Transverse colon (tissue), 4 donors: Measurements from ENCODE around the gene TMEM222. TPM values are rescaled to one million over a fixed set of nuclear protein-coding genes. Genes with fewer than 3 reads are reported as not detected.

Source experiments
- DNase-seq: peaks from one replicate; pipeline ENCODE4 v3.0.0-alpha.2; 2019
- H3K27ac ChIP-seq, 4 donors: fragments of 200-600 bp; sonication (generic); 2 replicates each; pipeline ENCODE4 v1.5.1; 2016 to 2018; ENCODE audit warnings: inconsistent platforms in 4 of 4
- H3K27me3 ChIP-seq: fragments of 200-600 bp; sonication (generic); 2 replicates; pipeline ENCODE4 v1.5.1; 2017; ENCODE audit warnings: inconsistent platforms
- H3K36me3 ChIP-seq, 4 donors: fragments of 200-600 bp; sonication (generic); 2 replicates each; pipeline ENCODE4 v1.5.1; 2017 to 2019; ENCODE audit warnings: inconsistent platforms in 4 of 4
- H3K4me1 ChIP-seq, 4 donors: fragments of 200-600 bp; sonication (generic); 2 replicates each; pipeline ENCODE4 v1.5.1; 2017 to 2020; ENCODE audit warnings: inconsistent platforms in 4 of 4
- H3K4me3 ChIP-seq, 4 donors: fragments of 200-600 bp; sonication (generic); 1 replicate in 1 of 4; 2 replicates in 3 of 4; pipeline versions ENCODE4 v1.5.1 to v1.6.1; 2017 to 2019; ENCODE audit warnings: inconsistent platforms in 4 of 4
- H3K9me3 ChIP-seq, 2 donors: fragments of 200-600 bp; sonication (generic); 2 replicates each; pipeline ENCODE4 v1.5.1; 2017 to 2019; ENCODE audit warnings: inconsistent platforms in 2 of 2
- EP300 ChIP-seq: sonication (generic); formaldehyde crosslinking; IDR thresholded peaks from one replicate; pipeline ENCODE4 v1.6.1; 2017; ENCODE audit warnings: antibody characterized with exemption, low read depth
- POLR2A ChIP-seq: fragments of 450-650 bp; IDR thresholded peaks from one replicate; pipeline ENCODE4 v1.6.1; 2016; ENCODE audit warnings: antibody characterized with exemption, mild to moderate bottlenecking, moderate library complexity
- POLR2AphosphoS5 ChIP-seq, 3 donors: sonication (generic); formaldehyde crosslinking; IDR thresholded peaks; one replicate each; pipeline ENCODE4 v1.6.1; 2016; ENCODE audit warnings: antibody characterized with exemption in 3 of 3
- WGBS, 2 donors: methylation state at CpG; one replicate each; pipeline ENCODE4 v1.1.5; 2018; ENCODE audit warnings: low coverage in 1 of 2; 5-methylcytosine and 5-hydroxymethylcytosine counted together
- in situ Hi-C, 4 donors: fragments of 200-750 bp; cut with MboI; loops; one replicate each; pipeline versions ENCODE4 v1.15.0 to v1.15.1; 2017; ENCODE audit warnings: low sequenced_read_pairs in 3 of 4, low pct_ligation_motif_present in 1 of 4, low pct_unique_long_range_greater_than_20kb in 1 of 4
- intact Hi-C: fragments of 100-400 bp; cut with DNase I; formaldehyde crosslinking; loops from one replicate; pipeline ENCODE4 v1.15.1; 2023; ENCODE audit warnings: low total_unique reads
- total RNA-seq, 4 donors: library from RNA; depleted of rRNA; stranded (reverse); fragments of >200 nt; gene quantifications; one replicate each; pipeline ENCODE4 v1.1.0, GENCODE V29; 2016
- TF ChIP-seq, protein P1 (sequence below), 5 experiments: fragments of 200-600 bp in 3 of 5; fragments of 450-650 bp in 2 of 5; sonication (generic) in 3 of 5; IDR thresholded peaks; 1 replicate in 2 of 5; 2 replicates in 3 of 5; pipeline ENCODE4 v1.5.1; 2016 to 2017; ENCODE audit warnings: antibody characterized with exemption in 5 of 5, inconsistent platforms in 3 of 5, mild to moderate bottlenecking in 2 of 5, moderate library complexity in 1 of 5

The TMEM222 gene
- total RNA-seq, 4 donors from 2014 or later, result 14.6 to 41.0 (median 22.3) TPM

DNA sequence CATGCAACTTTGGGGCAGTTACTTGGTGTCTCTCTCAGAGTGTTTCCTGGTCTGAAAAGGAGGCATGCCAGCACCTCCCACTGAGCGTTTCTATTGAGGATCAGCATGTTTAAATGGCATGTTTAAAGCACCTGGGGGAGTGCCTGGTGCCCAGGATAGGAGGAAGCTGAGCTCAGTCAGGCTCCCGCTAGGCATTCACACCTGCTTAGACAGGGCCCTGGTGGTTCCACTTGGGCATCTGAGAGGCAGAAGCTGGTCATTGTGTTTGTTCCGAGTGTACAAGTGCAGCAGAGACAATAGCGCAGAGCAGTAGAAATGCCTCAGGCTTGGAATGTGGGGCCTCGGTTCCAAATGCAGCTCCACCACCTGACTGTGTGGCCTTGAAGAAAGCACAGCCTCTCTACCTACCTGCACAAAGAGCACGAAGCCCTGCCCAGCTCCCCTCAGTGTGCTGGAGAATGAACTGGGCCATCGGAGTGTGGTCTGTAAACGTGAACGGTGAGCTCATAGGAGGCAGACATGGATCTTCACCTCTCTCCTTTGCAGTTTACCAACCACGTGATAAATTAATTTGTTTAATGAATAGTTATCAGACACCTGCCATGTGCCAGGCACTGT is 20.3 kb upstream of the TMEM222 start:
- no peak for DNase-seq
- WGBS, 2 donors, result 83% methylated on average over 9 of the region's 10 CpGs; no CpG with 5 or more reads in 1 of the 2 donors
- H3K4me3 ChIP-seq, result no peak overlapping the region
- no peak for TF ChIP-seq POLR2A
- TF ChIP-seq EP300, result no peak
- no peak for TF ChIP-seq POLR2AphosphoS5 (IDR thresholded peaks at IDR 0.05)
- TF ChIP-seq, protein P1, sequence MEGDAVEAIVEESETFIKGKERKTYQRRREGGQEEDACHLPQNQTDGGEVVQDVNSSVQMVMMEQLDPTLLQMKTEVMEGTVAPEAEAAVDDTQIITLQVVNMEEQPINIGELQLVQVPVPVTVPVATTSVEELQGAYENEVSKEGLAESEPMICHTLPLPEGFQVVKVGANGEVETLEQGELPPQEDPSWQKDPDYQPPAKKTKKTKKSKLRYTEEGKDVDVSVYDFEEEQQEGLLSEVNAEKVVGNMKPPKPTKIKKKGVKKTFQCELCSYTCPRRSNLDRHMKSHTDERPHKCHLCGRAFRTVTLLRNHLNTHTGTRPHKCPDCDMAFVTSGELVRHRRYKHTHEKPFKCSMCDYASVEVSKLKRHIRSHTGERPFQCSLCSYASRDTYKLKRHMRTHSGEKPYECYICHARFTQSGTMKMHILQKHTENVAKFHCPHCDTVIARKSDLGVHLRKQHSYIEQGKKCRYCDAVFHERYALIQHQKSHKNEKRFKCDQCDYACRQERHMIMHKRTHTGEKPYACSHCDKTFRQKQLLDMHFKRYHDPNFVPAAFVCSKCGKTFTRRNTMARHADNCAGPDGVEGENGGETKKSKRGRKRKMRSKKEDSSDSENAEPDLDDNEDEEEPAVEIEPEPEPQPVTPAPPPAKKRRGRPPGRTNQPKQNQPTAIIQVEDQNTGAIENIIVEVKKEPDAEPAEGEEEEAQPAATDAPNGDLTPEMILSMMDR (IDR thresholded peaks at IDR 0.05), result no peak
- in situ Hi-C loops (loop anchor here (5.0 kb wide), 2 partner anchors 86 to 91 kb away; partner anchors contain the start of gene GPR3 (in 3 of the 4)), intact Hi-C loops (loop anchor here (5.0 kb wide), 1 partner anchor 91 kb away; the partner anchor contains the start of gene GPR3)
- H3K27me3 ChIP-seq, result no peaks in the 10 kb centered on the region
- H3K4me1 ChIP-seq, result peaks cover 18 to 31% (median 23%) of the 10 kb centered on the region in 4 donors
- H3K36me3 ChIP-seq, result peaks cover 0 to 9% (median 3%) of the 10 kb centered on the region in 4 donors
- H3K27ac ChIP-seq, result peak overlapping the region in 1 of 4 donors; percentile 91
- H3K9me3 ChIP-seq, result no peaks in the 10 kb centered on the region

DNA sequence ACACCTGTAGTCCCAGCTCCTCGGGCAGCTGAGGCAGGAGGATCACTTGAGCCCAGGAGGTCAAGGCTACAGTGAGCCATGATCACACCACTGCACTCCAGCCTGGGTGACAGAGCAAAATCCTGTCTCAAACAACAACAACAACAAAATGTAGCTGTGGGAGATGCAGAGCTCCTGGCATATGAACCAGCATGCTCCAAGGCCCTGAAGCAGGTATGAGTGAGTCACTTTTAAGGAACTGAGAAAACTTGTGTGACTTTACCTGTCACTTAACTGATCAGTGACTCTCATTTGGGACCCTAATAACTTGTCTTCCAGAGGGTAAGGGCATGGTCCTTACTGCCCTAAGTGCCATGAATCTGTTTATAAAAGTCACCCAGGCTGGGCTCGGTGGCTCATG is 19.4 kb upstream of the TMEM222 start:
- in situ Hi-C loops, result loop anchor here (5.0 kb wide), 2 partner anchors 85 to 90 kb away; partner anchors contain the start of gene GPR3 (in 3 of the 4)
- peaks cover 0 to 9% (median 3%) of the 10 kb centered on the region in 4 donors for H3K36me3 ChIP-seq
- peaks cover 18 to 31% (median 23%) of the 10 kb centered on the region in 4 donors for H3K4me1 ChIP-seq
- TF ChIP-seq, protein P1 (IDR thresholded peaks at IDR 0.05), result no peak
- TF ChIP-seq POLR2AphosphoS5 (IDR thresholded peaks at IDR 0.05) (no peak), POLR2A (no peak), EP300 (no peak)
- DNase-seq, result no peak
- intact Hi-C loops, result loop anchor here (5.0 kb wide), 1 partner anchor 90 kb away; the partner anchor contains the start of gene GPR3
- H3K27me3 ChIP-seq, result no peaks in the 10 kb centered on the region
- no peak overlapping the region for H3K4me3 ChIP-seq
- 92% methylated on average over 2 of the region's 2 CpGs; no CpG with 5 or more reads in 1 of the 2 donors for WGBS, 2 donors
- no peak overlapping the region for H3K27ac ChIP-seq
- no peaks in the 10 kb centered on the region for H3K9me3 ChIP-seq

DNA sequence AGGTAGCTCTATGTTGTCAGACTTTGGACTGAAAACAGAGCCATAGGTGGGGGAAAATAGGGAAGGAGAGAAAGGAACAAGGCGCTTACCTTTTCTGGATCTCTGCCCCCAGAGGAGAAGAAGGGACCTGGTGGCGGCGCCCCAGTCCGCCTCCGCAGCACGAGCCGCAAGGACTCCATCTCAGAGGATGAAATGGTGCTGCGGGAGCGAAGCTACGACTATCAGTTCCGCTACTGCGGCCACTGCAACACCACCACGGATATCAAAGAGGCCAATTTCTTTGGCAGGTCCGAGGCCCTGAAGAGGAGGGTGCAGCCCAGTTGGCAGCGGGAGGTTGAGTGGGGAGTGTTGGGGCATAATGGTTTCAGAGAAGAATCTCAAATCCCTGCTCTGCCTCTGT is 18.5 kb upstream of the TMEM222 start:
- 96% methylated on average over 15 of the region's 15 CpGs; no CpG with 5 or more reads in 1 of the 2 donors for WGBS, 2 donors
- no peak overlapping the region for H3K27ac ChIP-seq
- no peaks in the 10 kb centered on the region for H3K27me3 ChIP-seq
- intact Hi-C loops, result loop anchor here (5.0 kb wide), 1 partner anchor 89 kb away; the partner anchor contains the start of gene GPR3
- no peak for DNase-seq
- TF ChIP-seq EP300 (no peak), POLR2AphosphoS5 (IDR thresholded peaks at IDR 0.05) (no peak), POLR2A (no peak)
- TF ChIP-seq, protein P1 (IDR thresholded peaks at IDR 0.05), result no peak
- no peaks in the 10 kb centered on the region for H3K9me3 ChIP-seq
- no peak overlapping the region for H3K4me3 ChIP-seq
- in situ Hi-C loops, result loop anchor here (5.0 kb wide), 2 partner anchors 84 to 89 kb away; partner anchors contain the start of gene GPR3 (in 3 of the 4)
- peaks cover 0 to under 1% (median 0%) of the 10 kb centered on the region in 4 donors for H3K36me3 ChIP-seq
- H3K4me1 ChIP-seq, result peaks cover 16 to 27% (median 22%) of the 10 kb centered on the region in 4 donors

DNA sequence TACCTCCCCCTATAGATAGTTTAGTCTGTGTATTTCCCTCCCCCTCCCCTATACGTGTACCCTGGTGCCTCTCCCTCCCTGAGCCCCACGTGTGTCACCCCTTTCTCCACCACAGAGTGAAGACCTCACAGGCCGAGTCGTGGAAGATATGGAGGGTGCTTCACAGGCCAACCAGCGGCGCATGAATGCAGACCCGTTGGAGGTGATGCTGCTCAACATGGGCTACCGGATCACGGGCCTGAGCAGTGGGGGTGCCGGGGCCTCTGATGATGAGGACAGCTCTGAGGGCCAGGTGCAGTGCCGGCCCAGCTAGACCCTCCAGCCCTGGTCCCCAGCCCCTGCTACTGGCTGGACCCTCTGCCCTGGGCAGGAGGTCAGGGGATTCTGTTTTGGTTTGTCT is 15.9 kb upstream of the TMEM222 start:
- in situ Hi-C loops, result no loop called here
- no peak for DNase-seq
- TF ChIP-seq EP300 (no peak), POLR2AphosphoS5 (IDR thresholded peaks at IDR 0.05) (no peak), POLR2A (no peak)
- TF ChIP-seq, protein P1 (IDR thresholded peaks at IDR 0.05), result no peak
- H3K9me3 ChIP-seq, result no peaks in the 10 kb centered on the region
- H3K27ac ChIP-seq, result no peak overlapping the region
- no peak overlapping the region for H3K4me3 ChIP-seq
- no peaks in the 10 kb centered on the region for H3K27me3 ChIP-seq
- 89% methylated on average over 11 of the region's 11 CpGs; no CpG with 5 or more reads in 1 of the 2 donors for WGBS, 2 donors
- H3K36me3 ChIP-seq, result no peaks in the 10 kb centered on the region
- intact Hi-C loops, result no loop called here
- peaks cover 0 to 2% (median 2%) of the 10 kb centered on the region in 4 donors for H3K4me1 ChIP-seq
